Measurements from ENCODE around the gene AP1S3.

- no peak for TF ChIP-seq CTCF (IDR thresholded peaks at IDR 0.05; ENCODE audit: extremely low read depth in 1 of 2, insufficient read depth in 1 of 2, low read depth in 1 of 2, low read length in 2 of 2)
- no peak for TF ChIP-seq POLR2AphosphoS5 (IDR thresholded peaks at IDR 0.05; ENCODE audit: insufficient read depth, low read depth, low read length)
- no peak for TF ChIP-seq POLR2A (IDR thresholded peaks at IDR 0.05; ENCODE audit: low read depth, low read length)
- TF ChIP-seq EZH2 (IDR thresholded peaks at IDR 0.05; ENCODE audit: borderline replicate concordance, low read depth, low read length, severe bottlenecking): no peak
- TF ChIP-seq MYC (IDR thresholded peaks at IDR 0.05; ENCODE audit: low read depth, low read length): no peak
- TF ChIP-seq FOS (IDR thresholded peaks at IDR 0.05; ENCODE audit: borderline replicate concordance, insufficient read depth, low read length): no peak
Measured at GRCh38 chr2:223735035-223735640, 102.2 kb downstream of the AP1S3 start.
